Stimulated activated CD4-positive, alpha-beta T cell treated with anti-CD3 and anti-CD28 coated beads, TNF-alpha, amount 100 ng/mL, for 48 hours (primary cell): Measurements from ENCODE around the gene C17orf67.

Source experiments
- DNase-seq, 3 donors: peaks; one replicate each; pipeline ENCODE4 v3.0.0-alpha.2; 2020; ENCODE audit warnings: low read depth in 3 of 3

Gene C17orf67, protein sequence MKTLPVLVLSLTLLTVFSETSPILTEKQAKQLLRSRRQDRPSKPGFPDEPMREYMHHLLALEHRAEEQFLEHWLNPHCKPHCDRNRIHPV

GRCh38 chr17:56833809-56834379 is at the start of gene C17orf67, which contains the start of gene DGKE:
TSS of gene C17orf67 (minus strand) at chr17:56833920. CDS start at chr17:56815810, 18,110 bp downstream.
TSS of gene DGKE (plus strand) at chr17:56834151. CDS start at chr17:56834796, 645 bp downstream.
- peak; percentile 95 to 100 (median 98) for DNase-seq

DNA sequence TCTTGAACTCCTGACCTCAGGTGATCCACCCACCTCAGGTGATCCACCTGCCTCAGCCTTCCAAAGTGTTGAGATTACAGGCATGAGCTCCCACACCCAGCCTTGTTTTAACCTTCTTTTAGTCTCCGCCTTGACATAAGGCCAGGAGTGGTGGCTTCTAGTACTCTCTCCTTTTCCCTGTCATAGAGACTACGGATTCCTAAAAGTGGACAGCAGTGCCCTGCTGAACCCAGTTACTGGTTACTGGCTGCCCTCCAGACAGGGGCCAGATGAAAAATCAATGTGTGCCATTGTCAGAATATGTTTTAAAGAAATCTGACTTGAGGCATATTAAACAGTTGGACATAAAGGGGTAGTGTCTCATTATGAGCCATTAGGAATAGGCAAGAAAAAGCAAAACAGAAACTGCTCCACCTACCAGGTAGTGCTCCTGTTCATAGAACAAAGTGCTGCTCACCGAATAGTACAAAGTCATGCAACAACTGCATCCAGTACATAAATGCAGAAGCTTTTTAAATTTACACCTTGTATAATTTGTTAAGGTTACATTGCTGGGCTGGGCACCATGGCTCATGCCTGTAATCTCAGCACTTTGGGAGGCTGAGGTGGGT is 48.1 kb upstream of the C17orf67 start:
- DNase-seq, result no peak

GRCh38 chr17:56880571-56880970 is 46.9 kb upstream of the C17orf67 start:
- DNase-seq, result no peak

DNA sequence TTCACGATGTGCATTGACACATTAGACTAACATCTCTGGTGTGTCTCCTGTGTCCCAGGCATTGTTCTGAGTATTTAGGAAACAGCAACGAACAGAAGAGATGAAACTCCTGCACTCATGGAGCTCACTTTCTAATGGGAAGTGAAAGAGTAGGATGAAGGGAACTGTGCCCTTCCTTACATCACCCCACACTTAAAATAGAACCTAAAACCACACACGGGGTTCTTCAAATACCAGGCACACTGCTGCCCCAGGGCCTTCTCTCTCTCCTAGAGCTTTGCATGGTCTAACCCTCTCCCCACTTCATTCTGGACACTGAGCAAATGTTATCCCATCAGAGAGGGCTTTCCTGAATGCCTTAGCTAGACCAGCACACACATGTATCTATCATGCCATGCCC is 46.4 kb upstream of the C17orf67 start:
- no peak for DNase-seq

GRCh38 chr17:56879280-56879679 is 45.6 kb upstream of the C17orf67 start:
- DNase-seq, result no peak

DNA sequence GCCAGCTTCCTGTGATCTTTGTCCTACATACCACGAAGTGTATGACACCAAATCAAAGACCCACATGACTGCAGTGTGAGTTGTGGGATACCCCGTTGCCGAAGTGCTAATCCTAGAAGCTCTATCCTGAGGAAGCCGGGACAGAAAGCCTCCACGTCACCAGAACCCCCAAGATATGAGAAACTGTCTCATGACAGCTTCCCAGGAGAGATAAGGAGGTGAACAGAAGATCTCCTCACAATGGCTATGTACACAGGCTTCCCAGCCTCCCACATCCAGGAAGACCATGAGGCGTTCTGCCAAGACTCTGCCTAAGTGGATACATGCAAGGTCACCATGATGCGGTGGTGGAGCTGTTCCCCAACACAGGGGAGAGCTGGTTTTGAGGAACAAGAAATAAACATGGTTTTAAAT is 43.1 kb upstream of the C17orf67 start:
- no peak for DNase-seq

GRCh38 chr17:56870081-56870651 is 36.4 kb upstream of the C17orf67 start:
- DNase-seq, result no peak

GRCh38 chr17:56868716-56869115 is 35.0 kb upstream of the C17orf67 start:
- no peak for DNase-seq

- DNase-seq, result no peak
Measured at GRCh38 chr17:56867948-56868376, 34.2 kb upstream of the C17orf67 start.

- no peak for DNase-seq
Measured at GRCh38 chr17:56866496-56866895, 32.8 kb upstream of the C17orf67 start.

GRCh38 chr17:56866076-56866475 is 32.4 kb upstream of the C17orf67 start:
- no peak for DNase-seq

DNA sequence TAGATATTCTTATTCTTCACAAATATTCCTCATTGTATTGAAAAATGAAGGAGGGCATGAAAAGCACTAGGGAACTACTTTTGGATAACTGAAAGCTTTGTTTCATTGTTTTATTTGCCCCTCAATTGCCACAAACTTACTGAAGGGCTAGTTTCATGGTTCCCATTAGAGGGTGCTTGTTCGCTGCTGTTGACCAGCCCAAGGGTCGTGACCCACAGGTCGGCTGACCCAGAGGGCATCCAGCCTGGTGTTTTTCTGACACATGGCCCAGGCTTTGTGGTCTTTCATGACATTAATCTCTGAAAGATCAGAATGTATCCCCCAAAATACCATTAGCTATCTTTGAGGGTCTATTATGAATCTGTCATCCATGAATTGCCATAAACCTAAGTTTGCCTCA is 30.3 kb upstream of the C17orf67 start:
- no peak for DNase-seq

DNA sequence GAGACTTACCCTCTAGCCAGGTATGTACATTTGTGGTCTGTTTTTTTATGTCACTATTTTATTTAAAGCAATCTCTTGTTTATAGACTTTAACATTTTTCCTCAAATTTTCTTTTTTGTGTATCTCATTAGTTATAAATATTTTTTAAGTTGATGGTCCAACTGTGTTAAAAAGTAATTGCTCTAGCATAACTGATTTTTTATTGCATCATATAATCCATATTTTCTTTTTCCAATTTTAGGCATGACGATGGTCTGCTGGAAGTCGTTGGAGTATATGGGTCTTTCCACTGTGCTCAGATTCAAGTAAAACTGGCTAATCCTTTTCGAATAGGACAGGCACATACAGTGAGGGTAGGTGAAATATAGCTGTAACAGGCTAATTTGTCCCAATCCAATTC is 28.2 kb upstream of the C17orf67 start:
- no peak for DNase-seq

- no peak for DNase-seq
Measured at GRCh38 chr17:56851008-56851407, 17.3 kb upstream of the C17orf67 start.

GRCh38 chr17:56850591-56850990 is 16.9 kb upstream of the C17orf67 start:
- no peak for DNase-seq

DNA sequence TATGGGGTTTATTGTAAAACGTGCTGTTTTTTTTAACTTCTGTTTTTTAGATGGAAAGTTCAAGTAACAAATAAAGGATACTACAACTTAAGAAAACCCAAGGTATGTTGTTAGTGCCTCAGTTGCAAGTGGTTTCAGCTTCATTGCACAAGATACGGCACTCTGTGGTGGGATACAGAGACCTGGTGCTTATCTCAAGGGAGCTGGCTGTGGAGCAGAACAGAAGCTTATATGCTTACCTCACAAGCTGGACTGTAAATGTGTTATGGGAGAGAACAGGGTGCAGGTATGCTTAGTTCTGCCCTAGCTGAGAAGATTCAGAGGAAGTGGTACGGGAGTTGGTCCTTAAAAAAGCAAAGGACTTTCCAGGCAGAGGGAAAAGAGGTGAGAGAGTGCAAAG is 15.4 kb upstream of the C17orf67 start:
- no peak for DNase-seq

DNA sequence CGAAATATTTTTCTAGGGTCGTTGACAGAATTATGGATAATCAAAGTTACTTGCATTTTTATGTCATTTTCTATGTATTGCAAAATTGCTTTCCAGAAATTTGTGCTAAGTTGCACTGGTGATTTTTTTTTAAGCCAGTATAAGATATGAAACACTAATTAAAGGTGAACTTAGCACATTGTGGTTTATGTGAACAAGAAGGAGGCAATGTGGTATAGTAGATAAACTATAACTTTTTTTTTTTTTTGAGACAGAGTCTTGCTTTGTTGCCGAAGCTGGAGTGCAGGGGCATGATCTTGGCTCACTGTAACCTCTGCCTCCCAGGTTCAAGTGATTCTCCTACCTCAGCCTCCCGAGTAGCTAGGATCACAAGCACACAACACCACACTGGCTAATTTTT is 13.4 kb upstream of the C17orf67 start:
- no peak for DNase-seq

DNA sequence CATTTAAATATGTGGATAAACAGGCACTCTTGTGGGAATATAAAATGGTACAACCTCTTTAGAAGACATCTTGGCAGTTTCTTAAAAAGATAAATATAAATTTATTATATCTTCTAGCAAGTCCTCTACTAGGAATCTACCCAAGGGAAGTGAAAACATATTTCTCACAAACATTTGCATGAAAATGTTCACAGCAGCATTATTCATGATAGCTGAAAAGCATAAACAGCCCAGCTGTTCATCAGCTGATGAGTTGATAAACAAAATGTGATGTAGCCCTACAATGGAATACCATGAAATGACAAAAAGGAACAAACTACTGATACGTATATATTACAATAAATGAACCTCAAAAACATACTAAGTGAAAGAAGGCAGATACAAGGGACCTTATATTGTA is 12.2 kb upstream of the C17orf67 start:
- DNase-seq, result no peak

GRCh38 chr17:56842577-56842976 is 8.9 kb upstream of the C17orf67 start:
- no peak for DNase-seq

DNA sequence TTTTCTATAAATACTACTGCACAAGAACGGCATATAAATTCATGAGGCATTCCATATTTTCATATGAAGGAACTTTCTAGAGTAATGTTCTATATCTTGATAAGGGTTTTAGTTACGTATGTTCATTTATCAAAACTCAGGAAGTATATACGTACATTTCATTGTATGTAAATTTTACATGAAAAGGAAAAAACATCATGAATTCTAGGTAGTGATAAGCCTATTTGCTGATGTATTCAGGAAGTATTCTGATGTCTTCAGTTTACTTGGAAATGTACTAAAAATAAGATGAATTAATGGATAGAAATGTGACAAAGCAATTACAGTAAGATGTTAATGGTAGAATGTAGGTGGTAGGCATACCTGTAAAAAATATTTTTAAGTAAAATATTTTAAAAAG is 5.0 kb upstream of the C17orf67 start:
- no peak for DNase-seq

- no peak for DNase-seq
Measured at GRCh38 chr17:56835264-56835585, 1.5 kb upstream of the C17orf67 start.

DNA sequence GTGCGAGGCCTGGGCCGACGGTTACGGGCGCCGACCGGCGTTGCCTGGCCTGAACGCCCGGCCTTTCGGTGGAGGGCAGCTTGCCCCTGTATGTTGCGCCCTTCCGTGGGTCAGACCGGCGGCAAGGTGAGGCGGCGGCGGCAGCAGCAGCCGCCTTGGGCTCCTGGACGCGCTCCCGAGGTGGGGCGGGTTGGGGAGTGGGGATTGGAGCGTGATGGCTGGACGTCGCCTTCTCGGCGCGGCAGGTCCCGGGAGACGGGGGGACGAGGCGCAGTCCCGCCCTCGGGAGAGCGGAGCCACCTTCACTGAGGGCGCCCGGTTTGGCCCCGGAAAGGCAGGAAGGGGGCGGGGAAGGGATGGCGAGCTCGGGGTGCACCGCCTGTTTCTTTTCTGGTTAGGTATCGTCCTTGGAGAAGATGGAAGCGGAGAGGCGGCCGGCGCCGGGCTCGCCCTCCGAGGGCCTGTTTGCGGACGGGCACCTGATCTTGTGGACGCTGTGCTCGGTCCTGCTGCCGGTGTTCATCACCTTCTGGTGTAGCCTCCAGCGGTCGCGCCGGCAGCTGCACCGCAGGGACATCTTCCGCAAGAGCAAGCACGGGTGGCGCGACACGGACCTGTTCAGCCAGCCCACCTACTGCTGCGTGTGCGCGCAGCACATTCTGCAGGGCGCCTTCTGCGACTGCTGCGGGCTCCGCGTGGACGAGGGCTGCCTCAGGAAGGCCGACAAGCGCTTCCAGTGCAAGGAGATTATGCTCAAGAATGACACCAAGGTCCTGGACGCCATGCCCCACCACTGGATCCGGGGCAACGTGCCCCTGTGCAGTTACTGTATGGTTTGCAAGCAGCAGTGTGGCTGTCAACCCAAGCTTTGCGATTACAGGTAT is 902 bp upstream of the C17orf67 start:
- peak; percentile 38 to 66 (median 61) for DNase-seq
